Measurements from ENCODE around the gene FGGY.
"Not testable (repeated sequence)": the region's sequence is repeated elsewhere in the genome, so short reads cannot be mapped to it uniquely, and the experiment has no call there.

The FGGY gene, protein sequence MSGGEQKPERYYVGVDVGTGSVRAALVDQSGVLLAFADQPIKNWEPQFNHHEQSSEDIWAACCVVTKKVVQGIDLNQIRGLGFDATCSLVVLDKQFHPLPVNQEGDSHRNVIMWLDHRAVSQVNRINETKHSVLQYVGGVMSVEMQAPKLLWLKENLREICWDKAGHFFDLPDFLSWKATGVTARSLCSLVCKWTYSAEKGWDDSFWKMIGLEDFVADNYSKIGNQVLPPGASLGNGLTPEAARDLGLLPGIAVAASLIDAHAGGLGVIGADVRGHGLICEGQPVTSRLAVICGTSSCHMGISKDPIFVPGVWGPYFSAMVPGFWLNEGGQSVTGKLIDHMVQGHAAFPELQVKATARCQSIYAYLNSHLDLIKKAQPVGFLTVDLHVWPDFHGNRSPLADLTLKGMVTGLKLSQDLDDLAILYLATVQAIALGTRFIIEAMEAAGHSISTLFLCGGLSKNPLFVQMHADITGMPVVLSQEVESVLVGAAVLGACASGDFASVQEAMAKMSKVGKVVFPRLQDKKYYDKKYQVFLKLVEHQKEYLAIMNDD

DNA sequence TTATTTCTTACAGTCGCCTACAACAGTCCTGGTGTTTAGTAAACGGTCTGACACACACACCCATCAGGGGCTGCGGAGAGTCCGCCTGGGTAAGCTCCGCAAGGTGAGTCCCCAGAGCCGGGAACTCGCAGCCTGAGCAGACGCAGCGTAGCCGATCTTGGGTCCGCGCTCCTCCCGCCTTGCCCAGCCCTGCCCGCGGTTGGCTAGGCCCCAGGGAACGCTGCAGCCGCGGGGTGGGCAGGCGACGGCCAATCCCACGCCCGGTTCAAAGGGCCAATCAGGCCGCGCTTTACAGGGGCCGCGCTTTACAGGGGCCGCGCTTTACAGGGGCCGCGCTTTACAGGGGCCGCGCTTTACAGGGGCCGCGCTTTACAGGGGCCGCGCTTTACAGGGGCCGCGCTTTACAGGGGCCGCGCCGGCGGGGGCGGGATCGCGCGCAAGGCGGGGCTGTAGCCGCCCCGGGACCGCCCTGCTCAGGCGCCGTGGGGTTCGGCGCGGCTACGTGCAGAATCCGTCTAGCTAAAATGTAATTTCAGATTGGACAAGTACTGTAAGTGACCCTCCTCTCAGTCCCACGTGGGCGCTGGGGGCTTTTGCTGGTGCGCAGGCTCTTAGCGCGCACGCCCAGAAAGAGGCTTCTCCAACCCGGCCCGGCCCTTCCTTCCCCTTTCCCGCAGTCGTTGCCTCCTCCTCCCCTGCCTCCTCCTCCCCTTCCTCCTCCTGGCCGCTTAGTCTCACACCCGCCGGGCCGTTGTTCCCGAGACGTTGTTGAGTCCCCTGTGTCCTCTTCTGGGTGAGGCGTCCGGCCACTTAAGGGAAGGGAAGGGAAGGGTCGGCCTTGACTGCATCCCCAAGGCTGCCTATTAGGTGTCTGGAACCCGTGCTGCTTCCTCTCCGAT lies at the start of gene FGGY:
FGGY (plus strand) TSS at position 737 of the 899 bp plus-strand sequence. CDS start 24,456 bp downstream, outside the sequence.
- peak; percentile 93 for DNase-seq (ENCODE audit: low spot score)

- no peak for DNase-seq (ENCODE audit: low spot score)
Observed at GRCh38 chr1:59248758-59249157, 48.1 kb upstream of the FGGY start.

DNA sequence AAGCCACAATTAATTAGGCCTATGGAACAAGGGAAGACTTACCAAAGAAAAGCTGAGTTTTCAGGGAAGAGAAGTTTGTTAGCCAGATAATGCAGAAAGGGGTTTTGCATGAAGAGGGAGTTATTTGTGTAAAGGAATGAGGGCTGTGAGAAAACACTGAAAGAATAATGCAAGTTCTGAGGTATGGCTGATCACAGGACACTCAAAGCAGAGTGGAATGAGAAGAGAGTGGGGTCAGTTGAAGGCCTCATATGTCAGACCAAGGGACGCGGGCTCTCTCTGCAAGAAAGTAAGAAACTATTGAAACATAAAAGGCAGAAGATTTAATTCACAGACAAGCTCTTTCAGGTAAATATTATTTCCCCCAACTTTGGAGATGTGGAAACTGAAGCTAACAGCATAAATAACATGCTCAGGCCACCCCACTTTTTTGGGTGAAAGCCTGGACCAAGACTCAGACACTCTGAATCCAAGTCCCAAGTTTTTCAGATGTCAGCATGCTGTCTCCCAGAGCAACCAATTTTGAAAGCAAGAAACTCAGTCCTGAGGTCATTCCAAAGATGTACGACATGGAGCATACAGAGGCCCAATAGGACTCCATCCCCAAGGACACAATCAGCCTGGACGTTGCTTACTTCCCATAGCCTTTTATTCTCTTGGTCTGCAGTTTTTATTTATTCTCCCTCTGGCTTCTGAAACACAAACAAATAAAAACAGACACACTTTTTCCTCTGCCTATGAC lies 47.3 kb upstream of the FGGY start:
- DNase-seq (ENCODE audit: low spot score), result no peak

DNA sequence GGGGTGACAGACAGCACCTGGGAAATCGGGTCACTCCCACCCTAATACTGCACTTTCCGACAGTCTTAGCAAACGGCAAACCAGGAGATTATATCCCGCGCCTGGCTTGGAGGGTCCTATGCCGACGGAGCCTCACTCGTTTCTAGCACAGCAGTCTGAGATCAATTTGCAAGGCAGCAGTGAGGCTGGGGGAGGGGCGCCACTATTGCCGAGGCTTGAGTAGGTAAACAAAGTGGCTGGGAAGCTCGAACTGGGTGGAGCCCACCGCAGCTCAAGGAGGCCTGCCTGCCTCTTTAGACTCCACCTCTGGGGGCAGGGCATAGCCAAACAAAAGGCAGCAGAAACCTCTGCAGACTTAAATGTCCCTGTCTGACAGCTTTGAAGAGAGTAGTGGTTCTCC lies 45.8 kb upstream of the FGGY start:
- not testable (repeated sequence) for DNase-seq (ENCODE audit: low spot score)

GRCh38 chr1:59256429-59256828 lies 40.5 kb upstream of the FGGY start:
- not testable (repeated sequence) for DNase-seq (ENCODE audit: low spot score)

GRCh38 chr1:59258412-59259032 lies 38.4 kb upstream of the FGGY start:
- no peak for DNase-seq (ENCODE audit: low spot score)

DNA sequence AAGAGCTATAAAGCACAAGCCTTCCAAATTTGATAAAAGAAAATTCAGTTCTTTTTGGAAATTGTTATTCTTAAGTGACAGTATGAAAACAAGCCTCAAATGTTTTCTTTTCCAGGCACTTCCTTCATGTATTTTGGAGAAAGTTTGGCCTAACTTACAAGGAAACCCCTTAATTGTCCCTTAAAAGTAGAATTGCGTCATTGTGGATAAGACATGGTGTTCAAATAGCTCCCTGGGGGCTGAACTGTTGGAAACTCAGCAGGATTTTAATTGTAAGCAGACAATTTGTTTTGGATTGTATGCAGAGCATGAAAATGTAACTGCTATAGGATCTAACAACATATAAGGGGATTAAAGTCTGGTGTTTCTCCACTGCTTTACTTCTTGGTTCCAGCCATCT lies 35.4 kb upstream of the FGGY start:
- no peak for DNase-seq (ENCODE audit: low spot score)

- DNase-seq (ENCODE audit: low spot score), result no peak
Observed at GRCh38 chr1:59262631-59263030, 34.3 kb upstream of the FGGY start.

DNA sequence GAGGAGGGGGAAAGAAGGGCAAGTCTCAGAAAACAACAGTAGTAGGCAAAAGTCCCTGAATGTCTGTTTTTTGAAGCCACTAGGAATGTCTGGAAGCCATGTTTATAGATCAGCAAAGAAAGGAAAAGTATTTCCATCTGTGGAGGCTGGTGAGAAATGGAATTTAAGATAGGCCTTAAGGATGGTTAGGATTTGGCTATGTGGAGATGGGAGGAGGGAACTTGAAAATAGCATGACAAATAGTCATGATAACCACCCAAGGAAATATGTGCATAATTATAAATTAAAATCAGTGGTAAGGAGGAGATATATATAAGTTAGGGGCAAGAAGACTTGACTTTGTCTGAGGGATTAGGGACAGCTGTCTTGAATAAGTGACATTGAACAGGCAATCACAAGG lies 33.8 kb upstream of the FGGY start:
- DNase-seq (ENCODE audit: low spot score), result no peak

GRCh38 chr1:59265622-59266021 lies 31.3 kb upstream of the FGGY start:
- DNase-seq (ENCODE audit: low spot score), result no peak

- DNase-seq (ENCODE audit: low spot score), result no peak
Observed at GRCh38 chr1:59266180-59266926, 30.5 kb upstream of the FGGY start.

- DNase-seq (ENCODE audit: low spot score), result no peak
Observed at GRCh38 chr1:59266927-59267293, 30.0 kb upstream of the FGGY start.

GRCh38 chr1:59268406-59268805 lies 28.5 kb upstream of the FGGY start:
- DNase-seq (ENCODE audit: low spot score), result no peak

- no peak for DNase-seq (ENCODE audit: low spot score)
Observed at GRCh38 chr1:59271561-59272260, 25.2 kb upstream of the FGGY start.

DNA sequence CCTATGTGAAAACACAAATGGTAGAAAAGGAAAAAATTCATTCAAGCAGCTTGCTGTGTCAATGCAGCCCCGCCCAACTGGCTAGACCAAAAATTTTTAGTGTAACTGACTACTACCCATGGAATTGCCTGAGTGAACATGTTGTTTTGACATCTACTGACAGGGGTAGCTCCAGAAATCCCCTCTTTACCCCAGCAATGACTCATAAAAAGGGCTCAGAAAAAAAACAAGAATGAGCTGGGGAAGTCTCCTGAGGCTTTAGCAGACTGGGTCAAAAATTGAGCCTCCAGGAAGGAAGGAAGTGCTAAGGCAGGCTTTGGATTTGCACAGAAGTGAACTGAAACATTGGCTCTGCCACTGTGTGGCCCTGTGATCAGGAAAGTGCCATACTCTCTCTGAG lies 24.4 kb upstream of the FGGY start:
- DNase-seq (ENCODE audit: low spot score), result no peak

DNA sequence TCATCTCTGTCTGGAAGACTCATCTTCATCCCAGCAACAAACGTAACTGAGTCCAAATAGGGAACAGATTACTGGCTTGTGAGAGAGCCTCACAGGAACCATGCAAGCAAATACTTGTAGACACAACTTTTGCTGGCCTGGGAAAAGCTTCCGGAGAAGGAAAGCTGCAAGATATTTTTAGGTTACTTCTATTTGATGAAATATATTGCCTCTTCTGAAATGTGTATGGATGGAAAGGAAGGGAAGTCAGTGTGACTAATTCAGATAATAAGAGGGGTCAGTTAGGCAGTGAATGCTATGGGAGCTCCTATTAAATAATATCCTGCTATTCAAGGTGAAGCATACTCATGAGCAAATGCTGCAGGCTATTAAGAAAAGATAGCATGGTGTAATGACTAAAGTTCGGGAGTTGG lies 20.4 kb upstream of the FGGY start:
- no peak for DNase-seq (ENCODE audit: low spot score)

DNA sequence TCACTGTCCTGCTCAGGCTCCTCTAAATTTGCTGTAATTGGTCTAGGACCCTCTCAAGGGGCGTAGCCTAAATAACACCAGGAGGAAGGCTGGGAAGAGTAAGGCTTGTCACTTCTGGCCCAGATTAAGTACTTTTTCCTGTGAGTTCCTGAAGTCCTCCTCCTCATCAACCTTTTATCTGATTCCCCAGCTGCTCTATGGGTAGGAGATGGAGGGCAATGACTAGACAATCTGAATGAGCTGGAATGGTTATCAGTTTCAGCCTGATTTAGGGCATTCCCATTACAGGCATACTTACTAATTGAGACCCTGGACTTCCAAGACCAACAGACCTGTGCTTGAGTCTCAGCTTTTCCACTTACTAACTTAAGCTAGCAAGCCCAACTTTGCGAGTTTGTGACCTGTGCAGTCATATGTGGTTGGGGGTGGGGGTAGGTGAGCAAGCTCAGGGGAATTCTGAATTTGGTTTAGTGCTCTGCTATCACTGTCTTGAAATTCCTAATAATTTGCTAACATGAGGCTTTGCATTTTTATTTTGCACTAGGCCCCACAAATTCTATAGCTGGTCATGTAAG lies 18.0 kb upstream of the FGGY start:
- no peak for DNase-seq (ENCODE audit: low spot score)

DNA sequence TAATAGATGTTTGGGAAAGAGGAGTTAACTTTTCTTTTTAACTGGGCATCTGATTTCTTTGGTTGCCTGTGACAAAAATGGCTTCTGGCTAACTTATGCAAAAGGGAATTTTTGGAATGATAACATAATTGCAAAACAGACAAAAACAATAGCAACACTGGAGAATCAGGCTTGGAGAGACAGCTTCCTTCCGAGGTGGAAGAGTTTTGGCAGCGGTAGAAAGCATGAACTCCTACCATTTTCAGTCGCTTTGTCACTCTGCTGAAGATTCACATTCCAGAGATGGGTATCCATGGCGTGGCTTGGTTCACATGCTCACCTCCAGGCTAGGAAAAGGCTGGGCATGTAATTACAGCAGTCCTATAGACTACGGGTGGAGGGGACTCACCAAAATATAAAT lies 17.2 kb upstream of the FGGY start:
- no peak for DNase-seq (ENCODE audit: low spot score)

DNA sequence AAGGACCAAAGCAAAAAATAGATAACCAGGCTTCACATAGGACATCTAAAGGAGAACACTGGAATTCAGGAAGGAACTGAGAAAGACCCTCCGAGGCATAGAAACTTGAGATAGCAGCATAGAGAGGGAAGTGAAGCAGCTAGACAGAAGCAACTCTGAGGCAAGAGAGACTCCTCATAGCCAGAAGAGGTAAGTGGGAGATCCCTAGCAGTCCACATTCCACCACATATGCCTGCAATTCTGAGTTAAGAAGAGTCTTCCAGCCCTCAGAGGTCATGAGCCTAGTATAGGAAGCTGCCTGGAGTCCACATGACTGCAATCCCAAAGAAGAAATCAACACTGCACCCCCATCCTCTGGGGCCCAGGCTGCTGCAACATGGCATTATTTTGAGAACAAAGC lies 13.9 kb upstream of the FGGY start:
- DNase-seq (ENCODE audit: low spot score), result no peak

DNA sequence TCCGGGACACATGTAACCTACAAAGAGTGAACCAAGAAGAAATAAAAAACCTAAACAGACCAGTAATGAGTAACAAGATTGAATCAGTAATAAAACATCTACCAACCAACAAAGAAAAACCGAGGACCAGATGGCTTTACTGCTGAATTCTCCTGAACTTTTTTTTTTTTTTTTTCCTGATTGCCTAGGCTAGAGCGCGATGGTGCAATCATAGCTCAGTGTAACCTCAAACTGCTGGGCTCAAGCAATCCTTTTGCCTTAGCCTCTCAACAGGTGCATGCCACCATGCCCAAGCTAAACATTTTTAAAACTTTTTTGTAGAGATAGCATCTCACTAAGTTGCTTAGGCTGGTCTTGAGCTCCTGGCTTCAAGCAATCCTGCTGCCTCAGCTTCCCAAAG lies 11.2 kb upstream of the FGGY start:
- no peak for DNase-seq (ENCODE audit: low spot score)

All from HuH-7.5 (cell line).